Activated CD4-positive, alpha-beta memory T cell treated with anti-CD3 and anti-CD28 coated beads, Interleukin-2, amount 10 ng/mL, durations not matched to agents 7 days and 5 days (primary cell): Measurements from ENCODE around the gene TMEM255A. TPM values are rescaled to one million over a fixed set of nuclear protein-coding genes. Genes with fewer than 3 reads are reported as not detected.

Experiments
- CTCF ChIA-PET: fragments of 350-600 bp; sonication (Branson Sonifier 250); formaldehyde crosslinking; loops from one replicate; lab custom pipeline; 2021; ENCODE audit warnings: antibody characterized with exemption, inconsistent platforms; lab: Charles Lee
- POLR2A ChIA-PET: fragments of 350-600 bp; sonication (Branson Sonifier 250); formaldehyde crosslinking; loops from one replicate; lab custom pipeline; 2021; ENCODE audit warnings: antibody characterized with exemption; lab: Charles Lee
- DNase-seq: peaks from one replicate; pipeline ENCODE4 v3.0.0-alpha.2; 2020
- H3K27ac Mint-ChIP-seq: one replicate; pipeline ENCODE4 v1.8.0; 2021; ENCODE audit warnings: mild to moderate bottlenecking, mixed read lengths
- H3K27me3 Mint-ChIP-seq: one replicate; pipeline ENCODE4 v1.8.0; 2021; ENCODE audit warnings: mixed read lengths
- H3K36me3 Mint-ChIP-seq: one replicate; pipeline ENCODE4 v1.8.0; 2021; ENCODE audit warnings: low read depth, mixed read lengths
- H3K4me1 Mint-ChIP-seq: one replicate; pipeline ENCODE4 v1.8.0; 2021; ENCODE audit warnings: mixed read lengths
- H3K4me3 Mint-ChIP-seq: one replicate; pipeline ENCODE4 v1.8.0; 2021; ENCODE audit warnings: mild to moderate bottlenecking, mixed read lengths
- H3K9me3 Mint-ChIP-seq: one replicate; pipeline ENCODE4 v1.8.0; 2021; ENCODE audit warnings: mixed read lengths
- total RNA-seq, 2 experiments: library from RNA; stranded (reverse); gene quantifications; one replicate each; pipeline ENCODE4 v1.2.3, GENCODE V29; 2021

TMEM255A gene
- total RNA-seq, 2 experiments from 2014 or later = not detected

DNA sequence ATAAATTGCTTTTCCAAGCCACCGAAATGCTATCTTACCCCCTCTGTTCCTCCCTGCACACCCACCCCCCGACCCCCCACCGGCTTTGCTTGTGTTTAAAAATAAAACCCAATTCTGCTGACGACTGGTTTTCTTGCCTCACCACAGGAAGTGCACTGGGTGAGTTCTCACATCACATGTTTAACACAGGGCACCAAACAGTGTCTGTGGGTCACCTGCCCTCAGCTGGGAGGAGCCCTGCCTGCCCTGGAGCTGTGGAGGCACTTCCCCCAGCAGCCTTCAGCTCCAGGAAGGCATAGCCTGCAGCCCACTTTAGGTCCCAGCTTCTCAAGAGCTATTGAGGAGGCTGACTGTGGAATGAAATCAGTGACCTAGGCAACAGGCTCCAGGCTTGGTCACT, 8.8 kb downstream of the TMEM255A start:
- H3K4me1 Mint-ChIP-seq = peaks cover 47% of the 10 kb centered on the region
- POLR2A ChIA-PET = interaction anchor here (1.7 kb wide), 1 partner anchor 52 kb away, joined by 9 read pairs; the partner anchor contains the start of gene ZBTB33
- H3K36me3 Mint-ChIP-seq = no peaks in the 10 kb centered on the region
- no peaks in the 10 kb centered on the region for H3K9me3 Mint-ChIP-seq
- peak; percentile 76 for DNase-seq
- H3K27me3 Mint-ChIP-seq = no peaks in the 10 kb centered on the region
- CTCF ChIA-PET = interaction anchor here (1.1 kb wide), 1 partner anchor 52 kb away, joined by 4 read pairs; the partner anchor contains the start of gene ZBTB33
- H3K27ac Mint-ChIP-seq = peak overlapping the region; percentile 13
- peak overlapping the region; percentile 19 for H3K4me3 Mint-ChIP-seq

DNA sequence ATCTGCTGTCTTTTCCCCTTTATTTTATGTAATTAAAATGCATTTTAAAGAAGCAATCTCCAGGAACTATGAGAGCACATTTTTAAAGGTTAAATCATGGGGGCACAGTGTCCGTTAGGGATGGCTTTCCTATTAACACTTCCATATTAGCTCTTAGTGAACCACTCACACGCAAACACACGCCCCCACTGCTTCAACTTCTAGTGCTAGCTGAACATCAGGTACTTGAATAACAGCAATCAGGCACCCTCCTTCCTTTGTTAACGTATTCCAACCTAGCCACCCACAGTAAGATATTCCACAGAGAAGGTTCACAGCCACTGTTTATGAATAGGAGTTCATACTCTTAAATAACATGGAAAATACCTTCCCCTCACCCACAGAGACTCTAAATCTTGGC, 9.3 kb downstream of the TMEM255A start:
- Mint-ChIP-seq H3K4me1 (peaks cover 42% of the 10 kb centered on the region), H3K27ac (peak overlapping the region; percentile 13), H3K4me3 (peak overlapping the region; percentile 19), H3K27me3 (no peaks in the 10 kb centered on the region), H3K36me3 (no peaks in the 10 kb centered on the region), H3K9me3 (no peaks in the 10 kb centered on the region)
- ChIA-PET POLR2A (interaction anchor here (0.7 to 1.7 kb wide), 3 partner anchors 12 to 51 kb away, joined by 3 to 9 read pairs (median 3); partner anchors contain the start of gene ZBTB33), CTCF (interaction anchor here (1.1 to 2.8 kb wide), 2 partner anchors 8 to 51 kb away, joined by 4 to 11 read pairs; partner anchors contain the start of gene ZBTB33)
- no peak for DNase-seq

GRCh38 chrX:120301497-120301896, 9.8 kb downstream of the TMEM255A start:
- POLR2A ChIA-PET = interaction anchor here (0.7 to 1.7 kb wide), 4 partner anchors 9 to 51 kb away, joined by 3 to 9 read pairs (median 4); partner anchors contain the start of gene ZBTB33
- Mint-ChIP-seq H3K36me3 (no peaks in the 10 kb centered on the region), H3K9me3 (no peaks in the 10 kb centered on the region), H3K27ac (no peak overlapping the region), H3K27me3 (no peaks in the 10 kb centered on the region), H3K4me3 (no peak overlapping the region), H3K4me1 (peaks cover 38% of the 10 kb centered on the region)
- no peak for DNase-seq
- CTCF ChIA-PET = interaction anchor here (2.8 kb wide), 1 partner anchor 8 kb away, joined by 11 read pairs; no protein-coding TSS in a partner anchor

GRCh38 chrX:120299928-120300327, 11.3 kb downstream of the TMEM255A start:
- CTCF ChIA-PET = interaction anchor here (1.3 to 2.8 kb wide), 3 partner anchors 10 to 87 kb away, joined by 4 to 11 read pairs (median 10); partner anchors contain the start of gene ZBTB33
- Mint-ChIP-seq H3K27me3 (no peaks in the 10 kb centered on the region), H3K9me3 (no peaks in the 10 kb centered on the region), H3K36me3 (no peaks in the 10 kb centered on the region), H3K4me3 (no peak overlapping the region), H3K4me1 (peaks cover 32% of the 10 kb centered on the region), H3K27ac (no peak overlapping the region)
- no peak for DNase-seq
- POLR2A ChIA-PET = interaction anchor here (1.4 to 2.1 kb wide), 2 partner anchors 11 to 49 kb away, joined by 4 to 6 read pairs; partner anchors contain the start of gene ZBTB33

DNA sequence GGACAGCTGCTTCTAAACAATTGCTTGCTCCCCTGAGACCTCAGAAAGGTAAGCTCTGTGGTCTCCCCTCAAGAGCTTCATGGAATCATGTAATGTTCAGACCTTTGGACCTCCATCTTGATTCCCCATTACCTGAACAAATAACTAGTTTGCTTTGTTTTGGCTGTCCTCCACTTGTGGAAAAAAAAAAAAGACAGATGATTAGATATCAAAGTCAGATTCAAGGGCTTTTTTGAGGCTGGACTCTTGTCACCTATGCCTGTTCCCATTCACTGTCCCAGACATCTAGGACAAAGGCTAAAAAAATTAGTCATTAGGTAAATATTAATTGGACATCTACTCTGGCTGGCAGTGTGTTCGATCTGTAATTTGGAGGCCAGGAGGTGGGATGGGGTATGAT, 13.3 kb downstream of the TMEM255A start:
- no peaks in the 10 kb centered on the region for H3K9me3 Mint-ChIP-seq
- H3K4me1 Mint-ChIP-seq = peaks cover 35% of the 10 kb centered on the region
- ChIA-PET POLR2A (no interaction called here), CTCF (interaction anchor here (1.1 to 1.3 kb wide), 2 partner anchors 11 to 14 kb away, joined by 3 read pairs; no protein-coding TSS in a partner anchor)
- no peak overlapping the region for H3K4me3 Mint-ChIP-seq
- H3K27ac Mint-ChIP-seq = no peak overlapping the region
- no peaks in the 10 kb centered on the region for H3K36me3 Mint-ChIP-seq
- H3K27me3 Mint-ChIP-seq = no peaks in the 10 kb centered on the region
- DNase-seq = no peak

DNA sequence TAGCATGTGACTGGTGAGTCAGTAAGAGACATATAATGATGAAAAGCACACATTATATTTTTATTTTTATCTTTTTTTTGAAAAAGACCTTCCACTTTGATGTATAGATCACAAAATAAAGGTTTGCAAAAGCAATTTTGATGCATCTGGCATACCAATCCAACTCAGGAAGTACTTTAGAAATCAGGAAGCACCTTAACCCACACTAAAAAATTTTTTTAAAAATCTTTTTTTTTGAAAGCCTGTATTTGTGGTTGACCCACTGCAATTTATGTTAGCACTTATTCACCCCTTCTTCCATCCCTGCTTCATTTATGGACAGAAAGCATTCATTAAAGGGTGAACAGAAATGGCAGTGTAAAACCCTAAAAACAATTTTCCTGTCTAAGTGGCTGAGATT, 16.6 kb downstream of the TMEM255A start:
- H3K27ac Mint-ChIP-seq = no peak overlapping the region
- no peaks in the 10 kb centered on the region for H3K36me3 Mint-ChIP-seq
- no peaks in the 10 kb centered on the region for H3K9me3 Mint-ChIP-seq
- ChIA-PET POLR2A (no interaction called here), CTCF (no interaction called here)
- H3K4me3 Mint-ChIP-seq = no peak overlapping the region
- H3K4me1 Mint-ChIP-seq = peaks cover 8% of the 10 kb centered on the region
- DNase-seq = no peak
- H3K27me3 Mint-ChIP-seq = no peaks in the 10 kb centered on the region

- no peaks in the 10 kb centered on the region for H3K36me3 Mint-ChIP-seq
- H3K9me3 Mint-ChIP-seq = no peaks in the 10 kb centered on the region
- POLR2A ChIA-PET = interaction anchor here (1.0 kb wide), 1 partner anchor 42 kb away, joined by 3 read pairs; no protein-coding TSS in a partner anchor
- H3K27me3 Mint-ChIP-seq = no peaks in the 10 kb centered on the region
- CTCF ChIA-PET = interaction anchor here (1.1 kb wide), 1 partner anchor 16 kb away, joined by 3 read pairs; no protein-coding TSS in a partner anchor
- H3K4me1 Mint-ChIP-seq = peaks cover 8% of the 10 kb centered on the region
- no peak for DNase-seq
- H3K27ac Mint-ChIP-seq = no peak overlapping the region
- no peak overlapping the region for H3K4me3 Mint-ChIP-seq
Measured at GRCh38 chrX:120293015-120293414, 18.2 kb downstream of the TMEM255A start.

GRCh38 chrX:120291211-120291610, 20.1 kb downstream of the TMEM255A start:
- Mint-ChIP-seq H3K4me3 (no peak overlapping the region), H3K9me3 (no peaks in the 10 kb centered on the region), H3K36me3 (no peaks in the 10 kb centered on the region), H3K27me3 (no peaks in the 10 kb centered on the region), H3K27ac (no peak overlapping the region), H3K4me1 (peaks cover 8% of the 10 kb centered on the region)
- ChIA-PET POLR2A (no interaction called here), CTCF (no interaction called here)
- no peak for DNase-seq

DNA sequence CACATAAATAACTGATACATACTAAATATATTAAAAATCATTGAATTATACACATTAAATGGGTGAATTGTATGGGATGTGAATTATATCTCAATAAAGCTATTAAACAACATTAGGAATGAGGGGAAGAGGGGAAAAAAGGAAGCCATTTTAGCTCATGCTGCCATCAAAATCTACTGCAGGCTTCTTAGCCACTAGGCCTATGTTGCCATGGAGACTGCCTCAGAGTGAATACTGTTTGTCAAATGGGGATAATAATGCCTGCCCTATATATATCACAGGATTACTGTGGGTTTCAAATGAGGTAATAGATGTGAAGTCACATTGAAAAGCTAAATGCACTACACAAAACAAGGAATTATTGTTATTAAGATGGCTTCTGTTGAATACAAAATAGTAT, 21.2 kb downstream of the TMEM255A start:
- DNase-seq = no peak
- Mint-ChIP-seq H3K9me3 (no peaks in the 10 kb centered on the region), H3K36me3 (no peaks in the 10 kb centered on the region), H3K4me1 (peaks cover 5% of the 10 kb centered on the region), H3K27me3 (no peaks in the 10 kb centered on the region), H3K4me3 (no peak overlapping the region), H3K27ac (no peak overlapping the region)
- ChIA-PET POLR2A (interaction anchor here (0.6 to 0.9 kb wide), 3 partner anchors 12 to 19 kb away, joined by 3 to 4 read pairs (median 3); no protein-coding TSS in a partner anchor), CTCF (no interaction called here)

DNA sequence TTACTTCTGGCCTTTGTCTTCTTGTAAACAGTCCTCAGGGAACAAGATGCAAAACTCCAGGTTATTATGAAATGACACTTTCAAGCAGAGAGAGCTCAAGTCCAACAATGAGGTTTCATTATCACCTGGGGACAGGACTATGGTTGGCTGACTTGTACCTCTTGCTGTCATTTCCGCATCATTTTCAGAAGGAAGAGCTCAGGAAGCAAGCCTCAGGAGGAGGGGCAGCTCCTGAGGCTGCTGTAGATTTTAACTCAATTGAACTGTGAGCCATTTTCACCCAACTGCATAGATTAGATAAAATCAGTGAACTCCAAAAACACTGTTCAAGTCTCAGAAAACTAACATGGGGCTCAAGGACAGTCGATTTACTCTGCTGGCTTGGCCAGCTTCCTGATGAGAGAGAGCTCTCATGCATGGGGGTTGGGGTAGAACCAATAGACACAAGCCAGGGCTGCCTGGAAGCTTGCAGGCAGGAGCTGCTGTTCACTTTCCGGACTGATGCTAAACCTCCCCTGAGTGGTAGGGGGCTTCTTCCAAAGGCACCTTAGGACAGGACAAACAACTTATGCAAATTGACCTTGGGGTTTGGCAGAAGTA, 23.6 kb downstream of the TMEM255A start:
- H3K9me3 Mint-ChIP-seq = no peaks in the 10 kb centered on the region
- no peak overlapping the region for H3K4me3 Mint-ChIP-seq
- CTCF ChIA-PET = no interaction called here

GRCh38 chrX:120286733-120287512, 24.3 kb downstream of the TMEM255A start:
- CTCF ChIA-PET = no interaction called here
- no peak overlapping the region for H3K4me3 Mint-ChIP-seq

More for the DNA sequence above, 23.6 kb downstream of the TMEM255A start:
- Mint-ChIP-seq H3K27ac (no peak overlapping the region), H3K4me1 (no peaks in the 10 kb centered on the region), H3K36me3 (no peaks in the 10 kb centered on the region), H3K27me3 (peaks cover 5% of the 10 kb centered on the region)
- POLR2A ChIA-PET = no interaction called here
- DNase-seq = no peak

GRCh38 chrX:120282697-120283096, 28.6 kb downstream of the TMEM255A start:
- ChIA-PET CTCF (no interaction called here), POLR2A (no interaction called here)
- Mint-ChIP-seq H3K27ac (no peak overlapping the region), H3K9me3 (no peaks in the 10 kb centered on the region), H3K27me3 (peaks cover 5% of the 10 kb centered on the region), H3K4me1 (no peaks in the 10 kb centered on the region), H3K36me3 (no peaks in the 10 kb centered on the region), H3K4me3 (no peak overlapping the region)
- DNase-seq = no peak

More at GRCh38 chrX:120286733-120287512, 24.3 kb downstream of the TMEM255A start:
- POLR2A ChIA-PET = no interaction called here
- H3K4me1 Mint-ChIP-seq = no peaks in the 10 kb centered on the region
- H3K36me3 Mint-ChIP-seq = no peaks in the 10 kb centered on the region
- no peak overlapping the region for H3K27ac Mint-ChIP-seq
- H3K27me3 Mint-ChIP-seq = peaks cover 5% of the 10 kb centered on the region
- H3K9me3 Mint-ChIP-seq = no peaks in the 10 kb centered on the region
- no peak for DNase-seq

DNA sequence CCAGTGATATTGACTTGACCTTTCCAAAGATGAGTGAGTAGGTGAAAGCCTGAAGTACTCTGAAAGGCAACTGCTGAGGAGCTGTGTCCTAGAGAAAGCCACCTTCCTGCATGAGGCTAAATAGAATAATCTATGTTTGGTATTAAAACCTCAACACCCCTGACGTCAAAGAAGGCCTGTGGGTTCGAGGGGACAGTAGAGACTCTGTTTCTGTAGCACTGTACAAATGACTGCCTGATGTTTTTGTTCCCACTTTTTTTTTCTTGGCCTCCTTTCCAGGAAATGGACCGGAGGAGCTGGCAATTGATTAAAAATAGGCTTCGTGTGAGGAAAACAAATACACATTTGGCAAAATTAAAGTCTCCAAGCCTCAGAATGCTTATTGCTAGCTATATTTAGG, 29.5 kb downstream of the TMEM255A start:
- Mint-ChIP-seq H3K9me3 (no peaks in the 10 kb centered on the region), H3K36me3 (no peaks in the 10 kb centered on the region), H3K4me3 (no peak overlapping the region), H3K4me1 (no peaks in the 10 kb centered on the region), H3K27me3 (peaks cover 5% of the 10 kb centered on the region), H3K27ac (no peak overlapping the region)
- CTCF ChIA-PET = no interaction called here
- POLR2A ChIA-PET = no interaction called here
- DNase-seq = no peak
